ENCODE results near the gene MACROD1. TPM values are rescaled to one million over a fixed set of nuclear protein-coding genes. Genes with fewer than 3 reads are reported as not detected.
A peak's percentile ranks its signal among the peaks of the same experiment; 100 is the strongest.

The MACROD1 gene
- total and polyA plus RNA-seq, 2 of the 13 experiments (the other 11 are each of a cell fraction or from before 2014, with no cell fraction given) = 23.1 to 34.5 TPM

GRCh38 chr11:64098318-64098831, 67.5 kb downstream of the MACROD1 start (continued):
- TF ChIP-seq, protein P1, sequence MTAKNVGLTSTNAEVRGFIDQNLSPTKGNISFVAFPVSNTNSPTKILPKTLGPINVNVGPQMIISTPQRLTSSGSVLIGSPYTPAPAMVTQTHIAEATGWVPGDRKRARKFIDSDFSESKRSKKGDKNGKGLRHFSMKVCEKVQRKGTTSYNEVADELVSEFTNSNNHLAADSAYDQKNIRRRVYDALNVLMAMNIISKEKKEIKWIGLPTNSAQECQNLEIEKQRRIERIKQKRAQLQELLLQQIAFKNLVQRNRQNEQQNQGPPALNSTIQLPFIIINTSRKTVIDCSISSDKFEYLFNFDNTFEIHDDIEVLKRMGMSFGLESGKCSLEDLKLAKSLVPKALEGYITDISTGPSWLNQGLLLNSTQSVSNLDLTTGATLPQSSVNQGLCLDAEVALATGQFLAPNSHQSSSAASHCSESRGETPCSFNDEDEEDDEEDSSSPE (CRISPR knock-in tag; IDR thresholded peaks at IDR 0.05) = no peak
- TF ChIP-seq NFYB (CRISPR knock-in tag; IDR thresholded peaks at IDR 0.05) (no peak), ZBTB43 (CRISPR knock-in tag; conservative IDR thresholded peaks at IDR 0.05) (no peak), EHMT2 (IDR thresholded peaks at IDR 0.05; ENCODE audit: borderline replicate concordance, low read depth, low read length) (no peak), RFX5 (IDR thresholded peaks at IDR 0.05; ENCODE audit: low read depth, low read length) (no peak), ZNF724P (CRISPR knock-in tag; IDR thresholded peaks at IDR 0.05; ENCODE audit: borderline replicate concordance) (no peak), ZNF629 (CRISPR knock-in tag; conservative IDR thresholded peaks at IDR 0.05) (peak; percentile 40; the same call in 1 of the 2 replicates), FOXP1 (IDR thresholded peaks at IDR 0.05) (no peak), FOXP1 (CRISPR knock-in tag; IDR thresholded peaks at IDR 0.05) (no peak), CC2D1A (CRISPR knock-in tag; IDR thresholded peaks at IDR 0.05) (no peak), NFKB2 (CRISPR knock-in tag; IDR thresholded peaks at IDR 0.05; ENCODE audit: borderline replicate concordance) (0 out of 2 replicates have a peak, but pooled peaks have one; percentile 18), HOXD1 (CRISPR knock-in tag; IDR thresholded peaks at IDR 0.05) (no peak), MED13 (CRISPR knock-in tag; IDR thresholded peaks at IDR 0.05) (no peak), ZNF569 (CRISPR knock-in tag; IDR thresholded peaks at IDR 0.05; ENCODE audit: borderline replicate concordance) (no peak), NR2F6 (IDR thresholded peaks at IDR 0.05) (peak; percentile 87), NR2F6 (CRISPR knock-in tag; IDR thresholded peaks at IDR 0.05) (peak; percentile 80), ZSCAN25 (CRISPR knock-in tag; IDR thresholded peaks at IDR 0.05) (peak; percentile 91), REL (CRISPR knock-in tag; conservative IDR thresholded peaks at IDR 0.05) (no peak), ZNF737 (CRISPR knock-in tag; IDR thresholded peaks at IDR 0.05; ENCODE audit: borderline replicate concordance) (no peak), ZSCAN20 (CRISPR knock-in tag; IDR thresholded peaks at IDR 0.05; ENCODE audit: borderline replicate concordance) (no peak)
- TF ChIP-seq, protein P2, sequence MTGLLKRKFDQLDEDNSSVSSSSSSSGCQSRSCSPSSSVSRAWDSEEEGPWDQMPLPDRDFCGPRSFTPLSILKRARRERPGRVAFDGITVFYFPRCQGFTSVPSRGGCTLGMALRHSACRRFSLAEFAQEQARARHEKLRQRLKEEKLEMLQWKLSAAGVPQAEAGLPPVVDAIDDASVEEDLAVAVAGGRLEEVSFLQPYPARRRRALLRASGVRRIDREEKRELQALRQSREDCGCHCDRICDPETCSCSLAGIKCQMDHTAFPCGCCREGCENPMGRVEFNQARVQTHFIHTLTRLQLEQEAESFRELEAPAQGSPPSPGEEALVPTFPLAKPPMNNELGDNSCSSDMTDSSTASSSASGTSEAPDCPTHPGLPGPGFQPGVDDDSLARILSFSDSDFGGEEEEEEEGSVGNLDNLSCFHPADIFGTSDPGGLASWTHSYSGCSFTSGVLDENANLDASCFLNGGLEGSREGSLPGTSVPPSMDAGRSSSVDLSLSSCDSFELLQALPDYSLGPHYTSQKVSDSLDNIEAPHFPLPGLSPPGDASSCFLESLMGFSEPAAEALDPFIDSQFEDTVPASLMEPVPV (CRISPR knock-in tag; IDR thresholded peaks at IDR 0.05) = no peak
- TF ChIP-seq, protein P3, sequence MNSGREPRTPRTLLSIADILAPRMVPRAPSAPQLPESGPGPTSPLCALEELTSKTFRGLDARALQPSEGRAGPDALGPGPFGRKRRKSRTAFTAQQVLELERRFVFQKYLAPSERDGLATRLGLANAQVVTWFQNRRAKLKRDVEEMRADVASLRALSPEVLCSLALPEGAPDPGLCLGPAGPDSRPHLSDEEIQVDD (CRISPR knock-in tag; IDR thresholded peaks at IDR 0.05; ENCODE audit: borderline replicate concordance) = no peak
- TF ChIP-seq, protein P4, sequence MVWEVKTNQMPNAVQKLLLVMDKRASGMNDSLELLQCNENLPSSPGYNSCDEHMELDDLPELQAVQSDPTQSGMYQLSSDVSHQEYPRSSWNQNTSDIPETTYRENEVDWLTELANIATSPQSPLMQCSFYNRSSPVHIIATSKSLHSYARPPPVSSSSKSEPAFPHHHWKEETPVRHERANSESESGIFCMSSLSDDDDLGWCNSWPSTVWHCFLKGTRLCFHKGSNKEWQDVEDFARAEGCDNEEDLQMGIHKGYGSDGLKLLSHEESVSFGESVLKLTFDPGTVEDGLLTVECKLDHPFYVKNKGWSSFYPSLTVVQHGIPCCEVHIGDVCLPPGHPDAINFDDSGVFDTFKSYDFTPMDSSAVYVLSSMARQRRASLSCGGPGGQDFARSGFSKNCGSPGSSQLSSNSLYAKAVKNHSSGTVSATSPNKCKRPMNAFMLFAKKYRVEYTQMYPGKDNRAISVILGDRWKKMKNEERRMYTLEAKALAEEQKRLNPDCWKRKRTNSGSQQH (CRISPR knock-in tag; IDR thresholded peaks at IDR 0.05; ENCODE audit: low read depth) = no peak

Measured in HepG2 (cell line).